BJ (cell line): ENCODE measurements around the gene DEFB112. TPM values are rescaled to one million over a fixed set of nuclear protein-coding genes. Genes with fewer than 3 reads are reported as not detected.

Experiments used
- CTCF ChIA-PET: fragments of 350-600 bp; formaldehyde crosslinking; extraction: SDS; loops from one replicate; lab custom pipeline; 2021; ENCODE audit warnings: antibody characterized with exemption, inconsistent platforms; lab: Yijun Ruan, JAX
- POLR2A ChIA-PET: fragments of 300-600 bp; sonication (Branson Sonifier 250); formaldehyde crosslinking; extraction: SDS; loops from one replicate; lab custom pipeline; 2021; ENCODE audit warnings: antibody characterized with exemption; lab: Charles Lee
- DNase-seq: peaks from one replicate; pipeline ENCODE4 v3.0.0-alpha.2; 2011; ENCODE audit warnings: low read depth
- H3K27me3 ChIP-seq: 2 replicates; pipeline ENCODE4 v1.6.0; 2011; ENCODE audit warnings: low read length; ENCODE audit not compliant: control insufficient read depth, insufficient read depth
- H3K36me3 ChIP-seq: 2 replicates; pipeline ENCODE4 v1.5.1; 2011; ENCODE audit warnings: low read length; ENCODE audit not compliant: control insufficient read depth, insufficient read depth
- H3K4me3 ChIP-seq: 2 replicates; pipeline ENCODE4 v1.5.1; 2011; ENCODE audit warnings: low read depth, mild to moderate bottlenecking, control low read depth, low read length
- CTCF ChIP-seq: IDR thresholded peaks from 2 replicates; pipeline ENCODE4 v1.5.1; 2011; ENCODE audit warnings: low read depth, mild to moderate bottlenecking, control low read depth, inconsistent platforms, low read length, moderate library complexity; ENCODE audit not compliant: insufficient read depth
- polyA plus RNA-seq: library from polyadenylated mRNA; depleted of rRNA; stranded (reverse); fragments of >200 nt; gene quantifications from 2 replicates; pipeline ENCODE4 v1.2.3, GENCODE V29; 2011; rRNA removed

DEFB112 gene
- polyA plus RNA-seq, 1 experiment = not detected

- no peaks in the 10 kb centered on the region for H3K27me3 ChIP-seq
- H3K4me3 ChIP-seq = no peak overlapping the region
- POLR2A ChIA-PET = no interaction called here
- CTCF ChIA-PET = no interaction called here
- DNase-seq = no peak
- TF ChIP-seq CTCF = no peak
- no peaks in the 10 kb centered on the region for H3K36me3 ChIP-seq
These were observed 41.9 kb downstream of the DEFB112 start for GRCh38 chr6:50007819-50008218.

- TF ChIP-seq CTCF = no peak
- Histone ChIP-seq H3K36me3 (no peaks in the 10 kb centered on the region), H3K4me3 (no peak overlapping the region), H3K27me3 (no peaks in the 10 kb centered on the region)
- ChIA-PET POLR2A (no interaction called here), CTCF (no interaction called here)
- DNase-seq = no peak
These were observed 46.6 kb downstream of the DEFB112 start for GRCh38 chr6:50003139-50003538.

GRCh38 chr6:49995278-49995677 lies 54.5 kb downstream of the DEFB112 start:
- DNase-seq = no peak
- Histone ChIP-seq H3K27me3 (no peaks in the 10 kb centered on the region), H3K4me3 (no peak overlapping the region), H3K36me3 (no peaks in the 10 kb centered on the region)
- POLR2A ChIA-PET = no interaction called here
- CTCF ChIA-PET = no interaction called here
- TF ChIP-seq CTCF = no peak

Other genes with a start within 250 kb of the DEFB112 start
- not detected in 2 replicates for gene CRISP1, start 183.4 kb downstream of the DEFB112 start, polyA plus RNA-seq
- not detected in 2 replicates for gene DEFB114, start 85.8 kb downstream of the DEFB112 start, polyA plus RNA-seq
- gene DEFB113, start 80.3 kb downstream of the DEFB112 start, polyA plus RNA-seq = not detected in 2 replicates
- gene DEFB110, start 27.9 kb downstream of the DEFB112 start, polyA plus RNA-seq = not detected in 2 replicates